ENCODE measurements around the gene TBC1D22B.

DNA sequence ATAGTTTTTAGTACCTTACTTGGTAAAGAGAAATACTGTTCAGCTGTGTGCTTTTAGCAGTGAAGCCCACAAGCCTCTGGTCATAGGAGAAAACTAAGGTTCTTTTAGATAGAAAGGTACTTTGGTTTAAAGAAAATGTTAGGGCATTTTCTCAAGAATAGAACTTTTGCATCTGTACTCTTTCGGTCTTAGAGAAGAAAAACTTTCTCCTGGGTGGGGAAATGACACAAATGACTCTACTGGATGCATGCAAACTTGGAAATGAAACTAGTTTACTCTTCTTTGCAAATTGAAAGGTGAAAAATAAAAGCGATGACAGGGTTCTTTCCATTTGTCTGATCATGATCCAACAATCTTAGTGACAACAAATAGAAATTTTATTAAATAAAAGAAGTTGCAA, 2.5 kb downstream of the TBC1D22B start:
- TF ChIP-seq, protein P1, sequence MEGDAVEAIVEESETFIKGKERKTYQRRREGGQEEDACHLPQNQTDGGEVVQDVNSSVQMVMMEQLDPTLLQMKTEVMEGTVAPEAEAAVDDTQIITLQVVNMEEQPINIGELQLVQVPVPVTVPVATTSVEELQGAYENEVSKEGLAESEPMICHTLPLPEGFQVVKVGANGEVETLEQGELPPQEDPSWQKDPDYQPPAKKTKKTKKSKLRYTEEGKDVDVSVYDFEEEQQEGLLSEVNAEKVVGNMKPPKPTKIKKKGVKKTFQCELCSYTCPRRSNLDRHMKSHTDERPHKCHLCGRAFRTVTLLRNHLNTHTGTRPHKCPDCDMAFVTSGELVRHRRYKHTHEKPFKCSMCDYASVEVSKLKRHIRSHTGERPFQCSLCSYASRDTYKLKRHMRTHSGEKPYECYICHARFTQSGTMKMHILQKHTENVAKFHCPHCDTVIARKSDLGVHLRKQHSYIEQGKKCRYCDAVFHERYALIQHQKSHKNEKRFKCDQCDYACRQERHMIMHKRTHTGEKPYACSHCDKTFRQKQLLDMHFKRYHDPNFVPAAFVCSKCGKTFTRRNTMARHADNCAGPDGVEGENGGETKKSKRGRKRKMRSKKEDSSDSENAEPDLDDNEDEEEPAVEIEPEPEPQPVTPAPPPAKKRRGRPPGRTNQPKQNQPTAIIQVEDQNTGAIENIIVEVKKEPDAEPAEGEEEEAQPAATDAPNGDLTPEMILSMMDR (IDR thresholded peaks at IDR 0.05; ENCODE audit: extremely low read depth in 1 of 2, insufficient read depth in 1 of 2, low read depth in 1 of 2, low read length in 2 of 2) = no peak
- TF ChIP-seq POLR2A (IDR thresholded peaks at IDR 0.05; ENCODE audit: low read depth, low read length) (no peak), EZH2 (IDR thresholded peaks at IDR 0.05; ENCODE audit: borderline replicate concordance, low read depth, low read length, severe bottlenecking) (no peak), JUN (IDR thresholded peaks at IDR 0.05; ENCODE audit: borderline replicate concordance, insufficient read depth, insufficient read length, low read depth) (no peak), GATA2 (IDR thresholded peaks at IDR 0.05; ENCODE audit: insufficient read depth, insufficient read length, low read depth, low read length) (no peak)

All from endothelial cell of umbilical vein (primary cell).